CD4-positive, alpha-beta memory T cell (primary cell): ENCODE results near the gene COL5A1. TPM values are rescaled to one million over a fixed set of nuclear protein-coding genes. Genes with fewer than 3 reads are reported as not detected.

Source experiments
- CTCF ChIA-PET: fragments of 350-600 bp; sonication (Branson Sonifier 250); formaldehyde crosslinking; loops from one replicate; lab custom pipeline; 2021; ENCODE audit warnings: inconsistent platforms; ENCODE audit not compliant: partially characterized antibody; lab: Charles Lee
- POLR2A ChIA-PET: fragments of 350-600 bp; sonication (Branson Sonifier 250); formaldehyde crosslinking; loops from one replicate; lab custom pipeline; 2021; ENCODE audit not compliant: partially characterized antibody; lab: Charles Lee
- DNase-seq, 5 donors: peaks; one replicate each; pipeline versions ENCODE4 v3.0.0 to v3.0.0-alpha.2; 2020 to 2022; ENCODE audit warnings: mixed read lengths in 1 of 5
- H3K27ac ChIP-seq: one replicate; pipeline ENCODE4 v1.7.0; 2013; ENCODE audit warnings: low read depth, low read length
- H3K27me3 ChIP-seq: 2 replicates; pipeline ENCODE4 v1.7.0; 2013; ENCODE audit warnings: mild to moderate bottlenecking, low read length, moderate library complexity; ENCODE audit not compliant: insufficient read depth
- H3K36me3 ChIP-seq: 2 replicates; pipeline ENCODE4 v1.7.0; 2013; ENCODE audit warnings: mild to moderate bottlenecking, low read length, moderate library complexity; ENCODE audit not compliant: insufficient read depth
- H3K4me1 ChIP-seq: 2 replicates; pipeline ENCODE4 v1.7.0; 2013; ENCODE audit warnings: mild to moderate bottlenecking, low read length, moderate library complexity; ENCODE audit not compliant: insufficient read depth
- H3K4me3 ChIP-seq, 2 donors: one replicate each; pipeline ENCODE4 v1.7.0; 2013; ENCODE audit warnings: low read length in 2 of 2, mild to moderate bottlenecking in 1 of 2
- H3K9me3 ChIP-seq, 2 donors: one replicate each; pipeline ENCODE4 v1.7.0; 2013; ENCODE audit warnings: low read length in 2 of 2, control low read depth in 1 of 2; ENCODE audit not compliant: control insufficient read depth in 1 of 2
- H3K27ac Mint-ChIP-seq, 7 donors: one replicate each; pipeline ENCODE4 v1.8.0; 2020 to 2021; ENCODE audit warnings: mixed read lengths in 7 of 7, mild to moderate bottlenecking in 6 of 7, inconsistent platforms in 3 of 7, moderate library complexity in 3 of 7
- H3K27me3 Mint-ChIP-seq, 2 donors: one replicate each; pipeline ENCODE4 v1.8.0; 2020 to 2021; ENCODE audit warnings: mixed read lengths in 2 of 2
- H3K36me3 Mint-ChIP-seq, 2 donors: one replicate each; pipeline ENCODE4 v1.8.0; 2020 to 2021; ENCODE audit warnings: mixed read lengths in 2 of 2, inconsistent platforms in 1 of 2, mild to moderate bottlenecking in 1 of 2
- H3K4me1 Mint-ChIP-seq, 4 donors: one replicate each; pipeline ENCODE4 v1.8.0; 2020 to 2021; ENCODE audit warnings: mixed read lengths in 4 of 4, mild to moderate bottlenecking in 1 of 4
- H3K4me3 Mint-ChIP-seq, 8 donors: one replicate each; pipeline ENCODE4 v1.8.0; 2020 to 2021; ENCODE audit warnings: mixed read lengths in 8 of 8, mild to moderate bottlenecking in 7 of 8, moderate library complexity in 6 of 8, inconsistent platforms in 3 of 8
- H3K9me3 Mint-ChIP-seq, 8 donors: one replicate each; pipeline ENCODE4 v1.8.0; 2020 to 2021; ENCODE audit warnings: mixed read lengths in 8 of 8, mild to moderate bottlenecking in 5 of 8, inconsistent platforms in 3 of 8, moderate library complexity in 1 of 8
- intact Hi-C: fragments of 100-400 bp; cut with micrococcal nuclease; formaldehyde crosslinking; loops from one replicate; pipeline ENCODE4 v1.15.1; 2023
- polyA plus RNA-seq, 2 donors: library from polyadenylated mRNA; unstranded; fragments of 300-500 nt; fragmentation: Illumina TruSeq; gene quantifications; one replicate each; pipeline ENCODE4 v1.2.3, GENCODE V29; 2021
- total RNA-seq, 2 experiments: library from RNA; stranded (reverse); gene quantifications; one replicate each; pipeline ENCODE4 v1.2.3, GENCODE V29; 2021

COL5A1 gene
- total and polyA plus RNA-seq, 4 experiments from 2014 or later: 0.36 to 1.6 (median 1.5) TPM; not detected in 1

- Mint-ChIP-seq H3K9me3 (peaks cover 0 to 2% (median 0%) of the 10 kb centered on the region in 8 donors), H3K36me3 (no peaks in the 10 kb centered on the region), H3K27ac (no peak overlapping the region), H3K4me1 (no peaks in the 10 kb centered on the region), H3K4me3 (no peak overlapping the region), H3K27me3 (peaks cover 0 to 2% of the 10 kb centered on the region in 2 donors)
- H3K27me3 ChIP-seq: no peaks in the 10 kb centered on the region
- ChIA-PET CTCF (no interaction called here), POLR2A (no interaction called here)
- H3K9me3 ChIP-seq: no peaks in the 10 kb centered on the region
- H3K27ac ChIP-seq: no peak overlapping the region
- intact Hi-C loops: no loop called here
- DNase-seq: no peak
- H3K4me3 ChIP-seq: no peak overlapping the region
- no peaks in the 10 kb centered on the region for H3K36me3 ChIP-seq
- no peaks in the 10 kb centered on the region for H3K4me1 ChIP-seq
These were observed 44.3 kb upstream of the COL5A1 start for GRCh38 chr9:134597041-134597913.

GRCh38 chr9:134597957-134598883 is 43.4 kb upstream of the COL5A1 start:
- Histone ChIP-seq H3K36me3 (no peaks in the 10 kb centered on the region), H3K27ac (no peak overlapping the region), H3K4me3 (no peak overlapping the region), H3K27me3 (no peaks in the 10 kb centered on the region), H3K9me3 (no peaks in the 10 kb centered on the region), H3K4me1 (no peaks in the 10 kb centered on the region)
- peaks cover 0 to 2% (median 0%) of the 10 kb centered on the region in 8 donors for H3K9me3 Mint-ChIP-seq
- no peak for DNase-seq
- no peak overlapping the region for H3K27ac Mint-ChIP-seq
- H3K4me1 Mint-ChIP-seq: no peaks in the 10 kb centered on the region
- H3K36me3 Mint-ChIP-seq: no peaks in the 10 kb centered on the region
- CTCF ChIA-PET: no interaction called here
- peaks cover 2 to 5% of the 10 kb centered on the region in 2 donors for H3K27me3 Mint-ChIP-seq
- POLR2A ChIA-PET: no interaction called here
- intact Hi-C loops: no loop called here
- H3K4me3 Mint-ChIP-seq: no peak overlapping the region

- Mint-ChIP-seq H3K9me3 (peaks cover 0 to 2% (median 0%) of the 10 kb centered on the region in 8 donors), H3K36me3 (no peaks in the 10 kb centered on the region), H3K4me1 (no peaks in the 10 kb centered on the region), H3K4me3 (no peak overlapping the region), H3K27me3 (peaks cover 2 to 3% of the 10 kb centered on the region in 2 donors), H3K27ac (no peak overlapping the region)
- no peak overlapping the region for H3K27ac ChIP-seq
- CTCF ChIA-PET: no interaction called here
- no peaks in the 10 kb centered on the region for H3K9me3 ChIP-seq
- DNase-seq: no peak
- H3K4me3 ChIP-seq: no peak overlapping the region
- no peaks in the 10 kb centered on the region for H3K36me3 ChIP-seq
- H3K4me1 ChIP-seq: no peaks in the 10 kb centered on the region
- POLR2A ChIA-PET: no interaction called here
- H3K27me3 ChIP-seq: no peaks in the 10 kb centered on the region
- intact Hi-C loops: no loop called here
These were observed 42.7 kb upstream of the COL5A1 start for GRCh38 chr9:134598884-134599245.

- Mint-ChIP-seq H3K9me3 (peaks cover 0 to 2% (median 0%) of the 10 kb centered on the region in 8 donors), H3K27ac (no peak overlapping the region), H3K27me3 (peaks cover 2 to 7% of the 10 kb centered on the region in 2 donors), H3K36me3 (no peaks in the 10 kb centered on the region), H3K4me3 (no peak overlapping the region), H3K4me1 (no peaks in the 10 kb centered on the region)
- no peaks in the 10 kb centered on the region for H3K9me3 ChIP-seq
- no peak overlapping the region for H3K27ac ChIP-seq
- H3K4me1 ChIP-seq: no peaks in the 10 kb centered on the region
- no peak for DNase-seq
- no peaks in the 10 kb centered on the region for H3K27me3 ChIP-seq
- CTCF ChIA-PET: no interaction called here
- H3K36me3 ChIP-seq: no peaks in the 10 kb centered on the region
- intact Hi-C loops: no loop called here
- POLR2A ChIA-PET: no interaction called here
- no peak overlapping the region for H3K4me3 ChIP-seq
These were observed 41.2 kb upstream of the COL5A1 start for GRCh38 chr9:134600371-134600770.

GRCh38 chr9:134600836-134601638 is 40.6 kb upstream of the COL5A1 start:
- Histone ChIP-seq H3K4me3 (no peak overlapping the region), H3K27me3 (no peaks in the 10 kb centered on the region), H3K9me3 (no peaks in the 10 kb centered on the region), H3K4me1 (no peaks in the 10 kb centered on the region), H3K27ac (no peak overlapping the region), H3K36me3 (no peaks in the 10 kb centered on the region)
- CTCF ChIA-PET: no interaction called here
- DNase-seq: no peak
- Mint-ChIP-seq H3K9me3 (no peaks in the 10 kb centered on the region), H3K4me3 (no peak overlapping the region), H3K27me3 (peaks cover 2 to 7% of the 10 kb centered on the region in 2 donors), H3K27ac (no peak overlapping the region), H3K4me1 (no peaks in the 10 kb centered on the region), H3K36me3 (no peaks in the 10 kb centered on the region)
- intact Hi-C loops: no loop called here
- POLR2A ChIA-PET: no interaction called here

GRCh38 chr9:134601764-134602163 is 39.8 kb upstream of the COL5A1 start:
- Histone ChIP-seq H3K36me3 (no peaks in the 10 kb centered on the region), H3K4me1 (no peaks in the 10 kb centered on the region), H3K27me3 (no peaks in the 10 kb centered on the region), H3K9me3 (no peaks in the 10 kb centered on the region), H3K4me3 (no peak overlapping the region), H3K27ac (no peak overlapping the region)
- H3K9me3 Mint-ChIP-seq: no peaks in the 10 kb centered on the region
- no peaks in the 10 kb centered on the region for H3K36me3 Mint-ChIP-seq
- no peak overlapping the region for H3K27ac Mint-ChIP-seq
- H3K4me1 Mint-ChIP-seq: no peaks in the 10 kb centered on the region
- POLR2A ChIA-PET: no interaction called here
- CTCF ChIA-PET: no interaction called here
- H3K27me3 Mint-ChIP-seq: peaks cover 2 to 7% of the 10 kb centered on the region in 2 donors
- H3K4me3 Mint-ChIP-seq: no peak overlapping the region
- no peak for DNase-seq
- intact Hi-C loops: no loop called here
